Lung (tissue), 12 donors: Measurements from ENCODE around the gene RBFOX1. TPM values are rescaled to one million over a fixed set of nuclear protein-coding genes. Genes with fewer than 3 reads are reported as not detected.

Experiments used
- ATAC-seq: fragments of 200-7000 bp; cut with Tn5 transposase; one replicate; pipeline ENCODE4 v1.9.1; 2020; ENCODE audit warnings: moderate number of reproducible peaks; ENCODE audit not compliant: insufficient read depth, low FRiP score
- DNase-seq, 3 donors: peaks; one replicate each; pipeline ENCODE4 v3.0.0-alpha.2; 2013 to 2017
- H3K27ac ChIP-seq, 2 donors: one replicate each; pipeline ENCODE4 v1.5.1; 2013; ENCODE audit warnings: mild to moderate bottlenecking in 2 of 2, moderate library complexity in 2 of 2, control low read depth in 1 of 2, inconsistent platforms in 1 of 2, low read depth in 1 of 2, low read length in 1 of 2
- H3K27me3 ChIP-seq, 3 donors: one replicate each; pipeline ENCODE4 v1.5.1; 2013; ENCODE audit warnings: low read length in 2 of 3; ENCODE audit not compliant: control insufficient read depth in 3 of 3, insufficient read depth in 3 of 3
- H3K36me3 ChIP-seq, 4 donors: one replicate each; pipeline ENCODE4 v1.5.1; 2013; ENCODE audit warnings: low read length in 4 of 4, mild to moderate bottlenecking in 1 of 4, moderate library complexity in 1 of 4; ENCODE audit not compliant: control insufficient read depth in 4 of 4, insufficient read depth in 4 of 4
- H3K4me1 ChIP-seq, 5 donors: one replicate each; pipeline ENCODE4 v1.5.1; 2013; ENCODE audit warnings: low read length in 5 of 5, mild to moderate bottlenecking in 2 of 5, moderate library complexity in 1 of 5; ENCODE audit not compliant: control insufficient read depth in 5 of 5, insufficient read depth in 5 of 5
- H3K4me3 ChIP-seq: one replicate; pipeline ENCODE4 v1.5.1; 2013; ENCODE audit warnings: mild to moderate bottlenecking, control low read depth, moderate library complexity
- H3K9ac ChIP-seq, 2 donors: one replicate each; pipeline ENCODE4 v1.5.1; 2013; ENCODE audit warnings: low read length in 2 of 2, control low read depth in 1 of 2; ENCODE audit not compliant: insufficient read depth in 1 of 2
- H3K9me3 ChIP-seq, 4 donors: one replicate each; pipeline ENCODE4 v1.5.1; 2013; ENCODE audit warnings: low read length in 3 of 4, mild to moderate bottlenecking in 1 of 4, moderate library complexity in 1 of 4; ENCODE audit not compliant: control insufficient read depth in 4 of 4, insufficient read depth in 3 of 4
- CTCF ChIP-seq: IDR thresholded peaks from 2 replicates; pipeline ENCODE4 v1.5.1; 2012; ENCODE audit warnings: mild to moderate bottlenecking; ENCODE audit errors: control extremely low read depth, extremely low read depth
- WGBS, 2 donors: extraction: QIAGEN DNeasy Blood & Tissue Kit; methylation state at CpG; one replicate each; pipeline ENCODE4 v1.1.7; 2013; 5-methylcytosine and 5-hydroxymethylcytosine counted together
- polyA plus RNA-seq, 2 donors: library from polyadenylated mRNA; stranded (reverse); fragments of 200-250 nt; gene quantifications; one replicate each; pipeline ENCODE4 v1.2.1, GENCODE V29; 2013
- total RNA-seq, 2 donors: library from RNA; depleted of rRNA in 1 of 2; stranded (reverse); fragments of >200 nt in 1 of 2; gene quantifications; one replicate each; pipeline ENCODE4 v1.2.1, GENCODE V29; 2014 to 2021
- donor health status: control.
- donor health status: control.
- donor health status: Bipolar disorder and iron deficiency.
- donor health status: healthy.
- donor health status: DM: yes; HTN: yes; CAD: no.

The RBFOX1 gene
- total and polyA plus RNA-seq, 4 donors = 0.55 to 3.0 TPM; not detected in 2

DNA sequence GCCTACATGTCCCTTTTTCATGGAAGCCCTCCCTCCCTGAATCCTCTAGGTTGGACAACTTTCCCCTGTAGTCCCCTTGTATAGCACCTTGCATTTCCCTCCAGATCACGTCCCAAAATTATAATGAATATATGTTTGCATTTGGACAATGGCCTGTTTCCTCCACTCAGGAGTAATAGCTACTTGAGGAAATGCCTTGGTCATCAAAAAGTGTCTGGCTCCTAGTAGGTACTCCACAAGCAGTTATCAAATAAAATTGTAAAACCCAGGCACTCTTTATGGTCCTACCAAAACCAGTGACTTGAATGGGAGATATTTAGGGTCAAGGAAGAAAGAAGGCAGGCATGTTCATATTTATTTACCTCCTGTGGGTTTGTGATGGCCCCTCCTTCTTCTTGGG, 59.6 kb downstream of the RBFOX1 start:
- no peak for TF ChIP-seq CTCF
- WGBS, 2 donors = 33 to 41% methylated on average over 1 of the region's 1 CpG
- no peak for DNase-seq

DNA sequence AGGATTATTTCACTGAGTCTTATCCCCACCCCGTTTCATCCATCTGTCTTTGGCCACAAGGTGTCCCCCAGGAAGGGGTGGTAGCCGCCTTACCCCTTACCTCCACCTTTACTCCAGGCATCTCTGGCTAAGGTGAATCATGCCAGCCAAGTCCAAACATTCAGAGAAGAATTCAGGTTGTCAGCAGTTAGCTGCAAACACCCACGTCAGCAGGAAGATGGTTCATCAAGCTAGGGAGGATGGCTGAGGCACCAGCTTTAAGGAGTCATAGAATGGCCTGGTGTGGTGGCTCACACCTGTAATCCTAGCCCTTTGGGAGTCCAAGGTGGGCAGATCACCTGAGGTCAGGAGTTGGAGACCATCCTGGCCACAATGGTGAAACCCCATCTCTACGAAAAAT, 61.0 kb downstream of the RBFOX1 start:
- Histone ChIP-seq H3K27me3 (peaks cover 0 to 2% (median 0%) of the 10 kb centered on the region in 3 donors), H3K4me3 (no peak overlapping the region), H3K9ac (no peak overlapping the region), H3K27ac (no peak overlapping the region), H3K4me1 (peaks cover 0 to 2% (median 0%) of the 10 kb centered on the region in 5 donors), H3K36me3 (no peaks in the 10 kb centered on the region), H3K9me3 (no peaks in the 10 kb centered on the region)
- 91 to 94% methylated on average over 4 of the region's 4 CpGs for WGBS, 2 donors
- no peak for DNase-seq
- ATAC-seq = no peak
- TF ChIP-seq CTCF = no peak

More for the DNA sequence above, 59.6 kb downstream of the RBFOX1 start:
- H3K4me1 ChIP-seq = peaks cover 0 to 2% (median 0%) of the 10 kb centered on the region in 5 donors
- H3K9me3 ChIP-seq = no peaks in the 10 kb centered on the region
- no peaks in the 10 kb centered on the region for H3K36me3 ChIP-seq
- no peak overlapping the region for H3K27ac ChIP-seq
- no peak overlapping the region for H3K4me3 ChIP-seq
- no peaks in the 10 kb centered on the region for H3K27me3 ChIP-seq
- no peak overlapping the region for H3K9ac ChIP-seq
- no peak for ATAC-seq

- H3K4me1 ChIP-seq = peaks cover 0 to 2% (median 0%) of the 10 kb centered on the region in 5 donors
- ATAC-seq (no peak), DNase-seq (no peak)
- H3K36me3 ChIP-seq = no peaks in the 10 kb centered on the region
- H3K27ac ChIP-seq = no peak overlapping the region
- 77 to 83% methylated on average over 7 of the region's 7 CpGs for WGBS, 2 donors
- TF ChIP-seq CTCF = no peak
- peaks cover 0 to 2% (median 0%) of the 10 kb centered on the region in 3 donors for H3K27me3 ChIP-seq
- no peaks in the 10 kb centered on the region for H3K9me3 ChIP-seq
- H3K9ac ChIP-seq = no peak overlapping the region
- no peak overlapping the region for H3K4me3 ChIP-seq
Observed at GRCh38 chr16:7394720-7395336, 62.2 kb downstream of the RBFOX1 start.

DNA sequence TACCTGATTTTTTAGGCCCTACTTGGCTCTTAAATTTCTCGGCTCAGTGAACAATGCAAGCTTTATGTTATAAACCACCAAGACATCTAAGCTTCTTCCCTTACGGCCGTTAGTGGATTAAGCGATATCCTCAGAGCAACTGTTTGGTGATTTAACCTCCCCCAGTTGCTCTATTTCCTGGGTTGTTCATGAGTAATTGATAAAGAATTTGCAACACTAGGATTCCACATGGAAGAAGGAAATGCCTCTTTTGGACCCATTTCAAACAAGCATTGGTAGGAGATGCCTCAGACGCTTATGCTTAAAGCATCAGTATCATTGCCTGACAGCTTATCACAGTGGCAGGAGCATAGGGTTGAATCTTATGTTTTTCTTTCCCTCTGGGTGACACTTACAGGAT, 65.3 kb downstream of the RBFOX1 start:
- H3K27me3 ChIP-seq = peaks cover 0 to 2% (median 0%) of the 10 kb centered on the region in 3 donors
- H3K4me1 ChIP-seq = peaks cover 0 to 3% (median 0%) of the 10 kb centered on the region in 5 donors
- H3K27ac ChIP-seq = no peak overlapping the region
- 77 to 81% methylated on average over 5 of the region's 5 CpGs for WGBS, 2 donors
- no peak for TF ChIP-seq CTCF
- no peaks in the 10 kb centered on the region for H3K9me3 ChIP-seq
- no peaks in the 10 kb centered on the region for H3K36me3 ChIP-seq
- ATAC-seq (no peak), DNase-seq (no peak)
- no peak overlapping the region for H3K4me3 ChIP-seq
- H3K9ac ChIP-seq = no peak overlapping the region
